ENCODE measurements around the gene TMEFF2. TPM values are rescaled to one million over a fixed set of nuclear protein-coding genes. Genes with fewer than 3 reads are reported as not detected.
"Not testable (repeated sequence)": the region's sequence is repeated elsewhere in the genome, so short reads cannot be mapped to it uniquely, and the experiment has no call there.

Gene TMEFF2
- total RNA-seq, 1 donor from 2014 or later = not detected

DNA sequence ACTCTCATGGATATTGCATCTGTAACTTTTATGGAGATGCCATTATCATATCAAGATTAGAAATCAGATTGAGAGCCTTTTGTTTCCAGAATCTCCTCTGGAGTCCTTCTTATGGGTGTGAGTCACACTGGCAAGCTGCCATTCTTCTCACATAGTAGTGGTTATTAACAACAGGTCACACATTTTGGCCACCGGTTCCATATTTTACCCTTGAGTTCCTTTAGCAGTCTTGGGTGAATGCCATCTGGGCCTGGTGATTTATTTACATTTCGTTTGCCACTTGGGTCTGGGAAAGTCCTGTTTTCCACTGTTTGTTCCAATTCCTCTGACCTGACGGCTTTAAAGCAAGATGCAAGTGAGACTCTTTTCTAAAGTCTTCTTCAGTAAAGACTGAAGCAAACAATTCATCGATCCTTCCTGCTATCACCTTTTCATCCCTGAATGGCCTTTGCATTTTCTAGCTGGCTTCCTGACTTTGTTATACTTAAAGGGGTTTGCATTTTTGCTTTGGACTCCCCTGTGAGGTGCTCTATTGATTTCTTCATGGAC lies 267.3 kb downstream of the TMEFF2 start:
- DNase-seq = peak; percentile 100

DNA sequence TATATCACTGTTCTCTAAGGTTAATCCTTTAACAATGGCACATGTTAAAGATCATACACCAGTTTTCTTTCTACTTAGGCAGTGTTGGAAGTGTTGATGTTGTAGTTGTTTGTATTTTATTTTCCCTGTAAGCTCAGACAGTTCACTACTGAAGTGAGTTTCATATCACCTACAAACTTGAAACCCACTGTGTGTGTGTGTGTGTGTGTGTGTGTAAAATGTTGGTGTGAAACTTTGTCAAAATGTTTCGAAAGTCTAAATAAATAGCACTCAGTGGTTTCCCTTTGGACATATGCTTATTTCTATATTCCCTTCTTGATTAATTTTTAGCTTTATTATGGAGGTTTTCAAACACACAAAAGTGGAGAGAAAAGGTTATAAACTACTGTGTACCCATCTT lies 268.1 kb downstream of the TMEFF2 start:
- peak; percentile 8 for DNase-seq

DNA sequence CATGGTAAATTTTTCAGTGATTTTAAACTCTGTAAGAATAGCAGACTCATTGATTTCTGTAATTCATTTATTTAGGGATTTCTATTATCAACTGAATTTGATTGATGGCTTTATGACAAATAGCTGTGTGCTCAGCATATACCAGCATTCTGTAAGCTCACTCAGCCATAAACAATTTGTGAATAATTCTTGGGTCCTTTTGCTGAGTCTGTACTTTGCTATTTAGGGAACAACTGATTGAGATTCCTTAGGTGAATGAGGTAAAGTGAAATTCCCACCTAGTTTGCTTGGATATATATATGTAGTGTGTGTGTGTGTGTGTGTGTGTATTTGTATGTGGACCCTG lies 271.1 kb downstream of the TMEFF2 start:
- no peak for DNase-seq

DNA sequence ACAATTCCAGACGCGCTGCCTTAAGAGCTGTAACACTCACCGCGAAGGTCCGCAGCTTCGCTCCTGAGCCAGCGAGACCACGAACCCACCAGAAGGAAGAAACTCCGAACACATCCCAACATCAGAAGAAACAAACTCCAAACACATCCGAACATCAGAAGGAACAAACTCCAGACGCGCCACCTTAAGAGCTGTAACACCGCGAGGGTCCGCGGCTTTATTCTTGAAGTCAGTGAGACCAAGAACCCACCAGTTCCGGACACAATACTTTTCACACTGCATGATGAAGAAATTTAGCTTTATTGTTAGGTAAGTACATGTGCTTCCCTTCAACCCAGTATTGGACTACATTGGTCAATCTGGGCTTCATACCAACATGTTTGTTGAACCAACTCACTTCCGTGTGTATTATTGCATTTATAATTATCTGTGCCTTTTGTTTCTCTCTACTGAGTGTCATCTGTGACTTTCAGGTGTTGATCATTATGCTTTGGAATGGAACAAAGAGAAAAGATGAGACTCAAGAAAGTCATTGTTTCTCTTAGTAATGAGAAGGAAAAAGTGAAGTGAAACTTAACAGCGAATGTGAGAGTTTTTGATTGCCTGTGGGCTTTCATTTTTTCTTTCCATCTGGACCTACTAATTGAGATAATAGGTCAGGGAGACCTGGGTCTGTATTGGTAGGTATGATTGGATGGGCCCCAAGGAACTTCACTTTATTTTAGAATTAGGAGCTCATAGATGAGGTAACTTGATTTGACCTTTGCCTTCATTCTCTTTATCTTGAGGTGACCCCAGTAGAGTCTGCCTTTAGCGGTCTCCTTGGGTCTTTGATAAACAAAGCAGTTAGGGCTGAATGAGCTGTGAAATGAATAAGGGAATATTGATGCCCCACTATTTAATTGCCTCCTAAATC lies 271.7 kb downstream of the TMEFF2 start:
- DNase-seq = no peak

DNA sequence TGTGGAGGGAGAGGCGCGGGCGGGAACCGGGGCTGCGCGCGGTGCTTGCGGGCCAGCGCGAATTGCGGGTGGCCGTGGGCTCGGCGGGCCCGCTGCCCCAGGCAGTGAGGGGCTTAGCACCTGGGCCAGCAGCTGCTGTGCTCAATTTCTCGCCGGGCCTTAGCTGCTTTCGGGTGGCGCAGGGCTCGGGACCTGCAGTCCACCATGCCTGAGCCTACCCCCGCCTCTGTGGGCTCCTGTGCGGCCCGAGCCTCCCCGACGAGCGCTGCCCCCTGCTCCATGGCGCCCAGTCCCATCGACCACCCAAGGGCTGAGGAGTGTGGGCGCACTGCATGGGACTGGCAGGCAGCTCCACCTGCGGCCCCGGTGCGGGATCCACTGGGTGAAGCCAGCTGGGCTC lies 273.1 kb downstream of the TMEFF2 start:
- DNase-seq = not testable (repeated sequence)

DNA sequence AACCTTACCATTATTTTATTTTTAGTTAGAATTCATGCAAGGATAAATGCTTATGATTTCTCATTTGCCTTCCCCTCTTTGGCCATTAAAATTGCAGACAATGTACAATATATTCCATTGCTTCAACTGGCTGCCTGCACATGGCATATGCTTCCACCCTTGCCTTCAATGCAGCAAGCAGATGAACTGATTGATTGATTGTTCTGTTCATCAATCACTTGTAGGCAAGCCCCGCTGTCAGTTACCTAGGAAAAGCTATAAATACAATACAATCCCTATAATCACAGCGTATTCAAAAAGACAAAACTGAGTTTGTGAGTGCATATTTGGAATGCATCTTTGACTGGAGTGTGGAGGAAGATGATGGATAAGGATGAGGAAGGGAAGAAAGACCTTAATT lies 274.2 kb downstream of the TMEFF2 start:
- no peak for DNase-seq

DNA sequence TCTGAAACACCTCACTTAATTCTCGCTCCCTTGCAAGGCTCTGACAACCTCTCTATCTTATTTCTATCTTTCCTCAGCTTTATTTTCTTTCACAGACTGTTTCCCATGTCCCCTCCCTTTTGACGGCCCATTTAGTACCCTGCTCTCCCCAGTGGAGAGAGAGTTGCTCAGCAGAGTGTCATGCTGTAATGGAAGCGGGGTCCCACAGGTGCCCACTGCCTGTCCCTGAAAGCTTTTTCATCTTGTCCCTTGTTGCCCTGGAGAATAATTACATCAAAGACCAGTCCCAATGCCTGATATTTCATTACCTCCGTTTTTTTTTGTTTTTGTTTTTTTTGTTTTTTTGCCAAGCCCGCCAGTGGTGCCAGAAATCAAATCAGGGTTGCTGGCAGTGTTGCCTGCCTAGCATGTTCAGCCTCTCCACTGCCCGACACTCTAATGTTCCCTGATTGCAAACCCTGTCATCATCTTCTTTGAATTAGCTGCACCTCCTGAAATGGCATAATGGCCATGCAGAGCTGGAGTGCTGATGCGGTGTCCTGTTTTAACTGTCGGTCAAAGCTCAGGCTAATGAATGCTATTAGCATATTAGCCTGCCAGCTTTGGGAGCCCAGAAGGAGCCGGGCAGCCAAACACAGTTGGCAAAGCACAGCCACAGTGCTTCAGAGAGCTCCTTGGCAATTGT lies 276.6 kb downstream of the TMEFF2 start:
- peak; percentile 19 for DNase-seq

DNA sequence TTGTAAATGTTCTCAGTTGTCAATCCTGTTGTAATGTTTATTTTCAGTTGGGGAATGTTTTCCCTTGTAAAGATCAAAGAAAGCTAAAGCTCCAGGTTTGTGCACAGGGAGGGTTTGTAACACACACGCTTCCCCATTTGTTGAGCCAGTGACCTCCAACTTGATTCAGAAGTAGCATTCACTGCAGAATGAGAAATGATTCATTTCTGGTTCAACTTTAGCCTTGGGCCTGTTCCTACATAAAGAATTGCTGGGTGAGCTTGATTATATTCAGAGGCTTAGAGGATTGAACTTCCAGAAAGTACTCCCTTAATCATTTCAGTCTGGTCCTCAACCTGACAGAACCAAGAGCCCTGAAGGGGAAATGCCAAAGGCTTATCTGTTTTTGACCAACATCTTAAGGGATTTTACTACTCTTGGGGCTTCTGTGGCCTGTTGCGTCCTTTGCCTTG lies 277.3 kb downstream of the TMEFF2 start:
- DNase-seq = peak; percentile 59

DNA sequence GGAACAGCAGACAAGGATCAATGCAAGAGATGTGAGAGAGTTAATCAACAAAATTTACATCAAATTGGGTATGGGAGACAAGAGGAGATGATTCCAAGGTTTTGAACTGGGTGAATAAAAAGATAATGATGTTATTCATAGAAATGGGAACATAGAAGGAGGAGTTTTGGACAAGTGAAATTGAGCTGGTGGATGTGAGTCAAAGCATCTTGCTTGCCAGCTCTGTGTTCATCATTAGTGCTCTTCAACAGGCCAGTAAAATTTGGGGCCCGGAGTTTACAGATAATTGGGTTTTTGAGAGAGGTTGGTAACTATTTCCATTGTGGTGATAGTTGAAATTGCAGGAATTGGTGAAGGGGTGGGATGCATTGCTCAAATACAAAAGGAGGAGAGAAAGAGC lies 277.9 kb downstream of the TMEFF2 start:
- no peak for DNase-seq

DNA sequence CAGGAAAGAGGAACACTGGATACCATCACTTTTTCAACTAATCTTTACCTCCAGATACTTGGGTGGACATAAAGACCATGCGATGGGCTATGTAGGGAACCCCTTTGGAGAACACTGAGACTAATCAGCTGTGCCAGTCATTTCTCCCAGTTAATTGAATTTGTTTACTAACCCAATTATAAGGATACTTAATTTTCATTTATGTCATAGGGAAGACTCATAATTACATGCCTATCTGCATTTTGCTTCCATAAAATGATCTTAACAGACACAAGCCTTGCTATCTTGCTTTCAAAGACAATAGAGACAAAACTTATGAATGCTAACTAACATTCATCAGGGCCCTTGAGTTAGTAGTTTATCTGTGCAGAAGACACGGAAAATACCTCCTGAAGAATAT lies 279.0 kb downstream of the TMEFF2 start:
- no peak for DNase-seq

DNA sequence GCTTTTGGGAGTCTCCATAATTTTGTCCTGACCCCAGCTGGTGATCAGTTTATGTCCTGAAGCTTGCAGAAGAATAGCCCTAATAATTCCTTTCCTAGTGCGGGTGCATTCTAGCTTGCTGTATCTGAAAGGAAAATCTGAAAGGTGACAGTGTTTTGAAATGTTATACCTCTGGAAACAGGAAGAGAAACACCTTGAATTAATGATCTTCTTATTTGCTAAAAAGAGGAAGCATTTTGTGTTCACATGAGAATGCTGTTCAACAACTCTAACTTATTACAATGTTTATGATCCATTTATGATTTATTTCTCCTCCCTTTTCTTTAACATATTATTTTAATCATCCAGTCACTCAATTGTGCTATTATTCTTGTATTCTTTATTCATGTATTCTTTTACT lies 280.9 kb downstream of the TMEFF2 start:
- DNase-seq = no peak

DNA sequence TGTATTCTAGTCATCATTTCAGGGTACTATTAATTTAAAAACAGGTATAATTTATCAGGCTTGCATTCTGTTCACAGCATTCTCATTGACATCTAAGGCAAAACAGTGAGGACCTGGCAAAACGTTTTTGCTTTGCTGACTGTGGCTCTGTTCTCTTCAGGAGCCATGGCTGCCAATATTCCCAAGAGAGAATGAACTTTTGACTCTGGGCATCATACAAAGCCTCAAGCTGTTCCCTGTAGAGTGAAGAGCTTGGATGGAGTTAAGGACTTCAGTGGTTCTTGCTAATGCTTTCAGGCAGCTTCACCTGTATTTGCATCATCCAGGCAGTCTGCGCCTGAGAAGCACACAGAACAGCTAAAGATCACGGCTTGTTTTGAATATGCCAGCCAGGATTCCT lies 282.0 kb downstream of the TMEFF2 start:
- no peak for DNase-seq

DNA sequence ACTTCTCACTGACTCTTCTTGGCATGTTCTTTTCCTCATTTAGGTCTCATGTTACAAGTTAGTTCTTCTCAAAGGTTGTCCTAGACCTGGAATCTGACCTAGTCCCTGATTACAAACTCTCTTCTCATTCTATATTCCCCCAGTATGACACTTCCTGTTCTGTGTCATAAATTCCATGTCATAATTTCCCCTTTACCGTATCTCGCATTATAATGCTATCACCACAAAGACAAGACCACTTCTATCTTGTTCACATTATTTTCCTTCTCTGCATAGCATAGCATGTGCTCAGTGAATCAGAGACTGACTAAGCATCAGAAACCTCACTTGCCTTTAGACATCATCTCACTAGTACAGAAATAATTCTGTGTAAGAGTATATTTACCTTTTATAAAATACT lies 284.2 kb downstream of the TMEFF2 start:
- peak; percentile 63 for DNase-seq

DNA sequence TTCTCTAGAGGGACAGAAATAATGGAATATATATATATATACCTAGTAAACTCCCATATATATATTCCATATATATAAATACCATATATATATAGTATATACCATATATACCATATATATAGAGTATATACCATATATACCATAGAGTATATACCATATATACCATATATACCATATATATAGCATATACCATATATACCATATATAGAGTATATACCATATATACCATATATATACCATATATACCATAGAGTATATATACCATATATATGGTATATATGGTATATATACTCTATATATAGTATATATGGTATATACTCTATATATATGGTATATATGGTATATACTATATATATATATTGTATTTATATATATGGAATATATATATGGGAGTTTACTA lies 285.9 kb downstream of the TMEFF2 start:
- no peak for DNase-seq

DNA sequence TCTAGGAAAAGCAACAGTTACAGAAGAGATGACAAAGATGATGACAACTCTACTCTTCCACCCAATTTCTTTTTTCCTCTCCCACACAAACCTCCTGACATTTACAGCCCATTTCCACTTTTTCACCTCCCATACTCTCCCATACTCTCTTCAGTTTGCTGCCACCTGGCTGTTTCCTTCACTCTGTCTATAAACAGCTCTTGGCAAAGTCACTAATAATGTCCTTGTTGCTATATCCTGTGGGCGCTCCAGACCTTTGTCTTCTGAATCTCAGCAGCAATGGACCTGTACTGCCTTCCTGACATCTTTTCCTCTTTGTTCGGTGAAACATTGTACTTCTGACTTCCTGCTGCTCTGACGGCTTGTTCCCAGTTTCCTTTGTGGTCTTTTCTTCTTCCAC lies 287.2 kb downstream of the TMEFF2 start:
- peak; percentile 68 for DNase-seq

DNA sequence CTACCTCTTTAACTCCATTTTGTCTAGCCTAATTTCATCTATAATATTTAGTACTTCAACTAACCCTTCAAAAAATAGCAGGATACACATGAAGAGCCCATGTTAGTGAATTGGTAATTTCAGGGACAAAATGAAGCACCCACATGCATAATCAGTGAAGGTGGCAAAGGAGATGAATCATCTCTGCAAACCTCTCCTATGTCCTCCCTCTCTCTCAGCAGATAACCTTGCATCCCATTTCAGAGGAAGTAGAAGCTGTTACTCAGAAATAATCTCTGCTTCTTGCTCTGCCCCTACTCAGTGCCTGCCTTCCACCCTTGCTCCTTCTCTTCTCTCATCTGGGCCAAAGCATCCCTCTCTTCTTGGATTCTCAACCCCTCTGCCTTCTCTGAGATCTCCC lies 287.6 kb downstream of the TMEFF2 start:
- DNase-seq = no peak

DNA sequence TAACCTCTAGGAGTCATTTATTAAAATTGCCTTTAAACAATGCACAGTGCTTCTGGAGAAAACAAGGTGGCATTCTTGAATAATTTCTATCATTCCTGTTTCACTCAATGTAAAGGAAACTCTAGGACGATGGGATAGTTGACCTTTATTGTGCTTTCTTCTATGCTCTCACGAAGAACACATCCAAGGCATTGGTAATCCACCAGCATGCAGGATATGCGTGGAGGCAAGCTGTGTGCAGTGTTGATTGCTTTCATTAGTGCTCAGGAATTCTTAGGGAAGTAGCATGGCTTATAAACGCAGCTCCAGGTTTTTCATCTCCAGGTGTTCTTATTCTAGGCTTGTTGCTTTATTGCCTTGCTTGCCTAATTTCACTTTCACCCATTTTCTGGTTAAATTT lies 289.4 kb downstream of the TMEFF2 start:
- DNase-seq = peak; percentile 77

DNA sequence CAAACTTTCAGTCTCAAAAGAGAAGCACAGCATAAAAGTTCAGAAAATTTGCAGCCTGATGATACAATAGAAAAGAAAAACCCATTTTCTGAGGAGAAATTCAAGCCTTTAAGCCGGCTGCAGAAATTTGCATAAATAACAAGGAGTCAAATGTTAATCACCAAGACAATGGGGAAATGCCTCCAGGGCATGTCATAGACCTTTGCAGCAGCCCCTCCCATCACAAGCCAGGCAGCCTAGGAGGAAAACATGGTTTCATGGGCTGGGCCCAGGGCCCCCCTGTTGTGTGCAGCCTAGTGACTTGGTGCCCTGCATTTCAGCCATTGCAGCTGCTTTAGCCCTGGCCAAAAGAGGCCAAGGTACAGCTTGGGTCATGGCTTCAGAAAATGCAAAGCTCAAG lies 293.7 kb downstream of the TMEFF2 start:
- DNase-seq = no peak

DNA sequence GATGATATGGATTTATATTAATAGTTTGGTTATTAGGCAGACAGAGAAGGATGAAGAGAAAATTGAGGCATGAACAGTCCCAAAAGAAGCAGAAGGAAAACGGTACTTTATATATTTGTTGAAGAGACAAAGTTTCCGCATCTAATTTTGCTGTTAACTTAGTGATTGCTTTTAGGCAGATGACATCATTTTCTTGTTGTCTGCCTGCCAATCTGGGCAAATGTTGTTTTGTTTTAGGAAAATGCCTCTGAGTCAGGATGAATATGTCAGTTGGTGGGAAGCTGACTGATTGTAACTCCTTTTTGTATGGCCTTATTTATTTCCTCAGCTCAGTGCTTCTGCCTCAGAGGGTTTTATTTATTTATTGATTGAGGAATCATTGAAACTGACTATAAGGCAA lies 295.3 kb downstream of the TMEFF2 start:
- peak; percentile 94 for DNase-seq
